Heart left ventricle (tissue), 16 donors: ENCODE measurements around the gene KLK7. TPM values are rescaled to one million over a fixed set of nuclear protein-coding genes. Genes with fewer than 3 reads are reported as not detected.

Experiments used
- ATAC-seq, 4 donors: fragments of 200-7000 bp; cut with Tn5 transposase; one replicate each; pipeline ENCODE4 v1.9.1; 2020 to 2022; ENCODE audit warnings: moderate library complexity in 4 of 4, mild to moderate bottlenecking in 3 of 4, moderate number of reproducible peaks in 1 of 4
- DNase-seq, 5 donors: peaks; one replicate each; pipeline ENCODE4 v3.0.0-alpha.2; 2020
- H3K27ac ChIP-seq, 12 donors: fragments of 200-600 bp; sonication (generic) in 4 of 12; one replicate each; pipeline versions ENCODE4 v1.5.0 to v1.8.0; 2016 to 2022; ENCODE audit warnings: mild to moderate bottlenecking in 2 of 12
- H3K27me3 ChIP-seq, 9 donors: fragments of 200-600 bp; sonication (generic) in 2 of 9; one replicate each; pipeline versions ENCODE4 v1.5.1 to v1.8.0; 2016 to 2022; ENCODE audit warnings: mild to moderate bottlenecking in 3 of 9
- H3K36me3 ChIP-seq, 9 donors: fragments of 200-600 bp; sonication (generic) in 2 of 9; one replicate each; pipeline versions ENCODE4 v1.5.0 to v1.8.0; 2018 to 2022; ENCODE audit warnings: mild to moderate bottlenecking in 2 of 9
- H3K4me1 ChIP-seq, 12 donors: fragments of 200-600 bp; sonication (generic) in 4 of 12; one replicate each; pipeline versions ENCODE4 v1.5.0 to v1.8.0; 2016 to 2022; ENCODE audit warnings: mild to moderate bottlenecking in 3 of 12
- H3K4me3 ChIP-seq, 12 donors: fragments of 200-600 bp; sonication (generic) in 4 of 12; one replicate each; pipeline versions ENCODE4 v1.5.0 to v1.8.0; 2017 to 2022; ENCODE audit warnings: mild to moderate bottlenecking in 9 of 12, moderate library complexity in 4 of 12
- H3K9me3 ChIP-seq, 12 donors: fragments of 200-600 bp; sonication (generic) in 4 of 12; one replicate each; pipeline versions ENCODE4 v1.5.0 to v1.8.0; 2016 to 2022; ENCODE audit warnings: mild to moderate bottlenecking in 1 of 12
- CTCF ChIP-seq, 12 donors: fragments of 200-600 bp; sonication (generic) in 4 of 12; IDR thresholded peaks; one replicate each; pipeline versions ENCODE4 v1.5.0 to v1.8.0; 2018 to 2022; ENCODE audit warnings: antibody characterized with exemption in 12 of 12, mild to moderate bottlenecking in 5 of 12
- POLR2A ChIP-seq, 2 donors: fragments of 450-650 bp; IDR thresholded peaks; one replicate each; pipeline ENCODE4 v1.6.1; 2017; ENCODE audit warnings: antibody characterized with exemption in 2 of 2, mild to moderate bottlenecking in 2 of 2, moderate library complexity in 2 of 2
- WGBS, 4 donors: extraction: QIAGEN DNeasy Blood & Tissue Kit in 2 of 4; methylation state at CpG; one replicate each; pipeline versions ENCODE4 v1.1.5 to v1.1.7; 2013 to 2018; 5-methylcytosine and 5-hydroxymethylcytosine counted together
- intact Hi-C, 10 donors: fragments of 100-400 bp; cut with DNase I; formaldehyde crosslinking; loops; one replicate each; pipeline versions ENCODE4 v1.11.1 to v1.14.2; 2022
- polyA plus RNA-seq, 2 donors: library from polyadenylated mRNA; stranded (reverse); fragments of 200-250 nt; gene quantifications; one replicate each; pipeline ENCODE4 v1.2.3, GENCODE V29; 2013
- total RNA-seq, 9 donors: library from RNA; depleted of rRNA in 2 of 9; stranded (reverse); fragments of >200 nt in 2 of 9; fragmentation: NEBNext Ultra II Directional in 3 of 9; extraction: Animal tissue kit (Norgen Biotek cat#: 25700) in 3 of 9; gene quantifications; one replicate each; pipeline versions ENCODE4 v1.1.0 to v1.2.4, GENCODE V29; 2016 to 2023
- donor health status: ischemic (EF 13 %, LVEDD 7.1; RV severe dilation, severe dysfunction).
- donor health status: healthy with polysubstance abuse.
- donor health status: DM: no; HTN: yes; CAD: no.
- donor health status: DM: no; HTN: no; CAD: no.
- donor health status: ischemic (EF 25% LVEDD 6.9; RV normal size, moderate dysfunction).
- donor health status: ischemic (EF 25% LVEDD 5.7; RV mildly dilated, moderate dysfunction).
- donor health status: healthy.
- donor health status: DM: yes; HTN: yes; CAD: no.
- donor health status: ischemic (EF 35%, LVEDD 5.7; RV mildly dilated, moderate dysfunction).
- donor health status: nonischemic (EF 11% LVEDD 7.7; RV severe dilation, severe dysfunction).
- donor health status: DM: yes; HTN: yes; CAD: no.
- donor health status: PGD.
- donor health status: ischemic (EF 29% LVEDD 5.4; RV normal size, mild dysfunction).
- donor health status: nonischemic (EF 23%, LVEDD 6.1; RV moderate dilation, normal function).

The KLK7 gene
- total and polyA plus RNA-seq, 11 donors: 4.1 TPM; not detected in 10

- intact Hi-C loops: loop anchor here in 5 of 10 donors (5.0 to 10.0 kb wide), 4 partner anchors 65 to 152 kb away; no protein-coding TSS in a partner anchor
- peaks cover 8 to 65% (median 37%) of the 10 kb centered on the region in 9 donors for H3K27me3 ChIP-seq
- no peak for DNase-seq
- H3K4me3 ChIP-seq: no peak overlapping the region
- H3K27ac ChIP-seq: no peak overlapping the region
- no peak for ATAC-seq
- WGBS, 4 donors: 58 to 65% (median 62%) methylated on average over 13 to 14 of the region's 14 CpGs
- TF ChIP-seq CTCF (IDR thresholded peaks at IDR 0.05) (no peak), POLR2A (IDR thresholded peaks at IDR 0.05) (no peak)
- H3K4me1 ChIP-seq: peaks cover 0 to 23% (median 11%) of the 10 kb centered on the region in 12 donors
- no peaks in the 10 kb centered on the region for H3K36me3 ChIP-seq
- H3K9me3 ChIP-seq: no peaks in the 10 kb centered on the region
These were observed 38.8 kb upstream of the KLK7 start for GRCh38 chr19:51022526-51022925.

DNA sequence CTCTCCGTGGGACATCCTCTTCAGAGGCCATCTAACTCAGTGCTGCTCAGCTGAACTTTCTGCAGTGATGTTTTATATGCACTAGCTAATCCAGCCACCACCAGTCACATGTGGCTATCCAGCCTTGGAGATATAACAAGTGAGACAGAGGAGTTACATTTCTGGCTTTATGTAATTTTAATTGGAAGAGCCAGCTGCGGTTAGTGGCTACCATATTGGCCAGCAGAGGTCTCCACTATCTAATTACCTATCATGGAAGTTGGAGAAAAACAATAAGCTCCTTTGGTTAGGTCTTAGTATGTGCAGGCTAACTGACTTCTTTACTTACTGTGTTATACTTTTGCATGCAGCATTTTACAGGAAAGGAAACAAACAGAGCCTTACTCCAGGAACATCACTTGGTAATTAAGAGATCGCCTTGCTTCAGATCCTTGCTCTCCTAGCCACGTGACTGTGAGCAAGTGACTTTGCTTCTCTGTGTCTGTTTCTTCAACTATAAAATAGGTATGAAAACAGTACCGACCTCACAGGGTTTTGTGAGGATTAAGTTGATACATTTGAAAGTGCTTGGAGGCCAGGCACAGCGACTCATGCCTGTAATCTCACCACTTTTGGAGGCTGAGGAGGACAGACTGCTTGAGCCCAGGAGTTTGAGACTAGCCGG is 37.4 kb upstream of the KLK7 start:
- Histone ChIP-seq H3K9me3 (no peaks in the 10 kb centered on the region), H3K27ac (no peak overlapping the region), H3K4me1 (peaks cover 0 to 33% (median 15%) of the 10 kb centered on the region in 12 donors), H3K4me3 (no peak overlapping the region), H3K36me3 (no peaks in the 10 kb centered on the region), H3K27me3 (peaks cover 18 to 73% (median 47%) of the 10 kb centered on the region in 9 donors)
- DNase-seq: no peak
- peak in 3 of 4 donors; percentile 13 to 52 (median 51) for ATAC-seq
- WGBS, 4 donors: 35 to 45% (median 36%) methylated on average over 7 of the region's 7 CpGs
- intact Hi-C loops: loop anchor here in 9 of 10 donors (1.0 to 10.0 kb wide), 10 partner anchors 66 to 154 kb away; no protein-coding TSS in a partner anchor
- no peak for TF ChIP-seq POLR2A (IDR thresholded peaks at IDR 0.05)
- TF ChIP-seq CTCF (IDR thresholded peaks at IDR 0.05): peak; percentile 56 to 75 (median 66)

DNA sequence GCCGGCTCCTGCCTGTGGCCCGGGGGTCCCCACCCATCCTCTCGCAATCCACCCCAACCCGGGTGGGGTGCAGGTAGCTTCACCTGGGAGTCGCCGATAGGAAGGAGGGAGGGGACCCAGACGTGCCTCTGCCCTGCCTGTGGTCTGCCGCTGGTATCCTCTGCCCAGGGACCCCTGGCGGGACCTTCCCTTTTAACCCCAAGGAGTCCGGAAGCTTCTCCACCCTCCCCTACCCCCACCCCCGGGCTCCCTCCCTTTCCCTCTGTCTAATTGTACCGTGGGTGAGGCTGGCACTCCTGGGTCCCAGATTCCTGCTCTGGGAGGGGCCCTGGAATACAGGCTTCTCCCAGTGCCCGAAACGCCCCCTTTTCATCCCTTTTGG is 35.8 kb upstream of the KLK7 start, which contains the start of gene KLK10:
Gene KLK10 (minus strand): TSS at position 166 of the 382 bp plus-strand sequence. CDS start 579 bp downstream, outside the sequence.
- intact Hi-C loops: loop anchor here in 4 of 10 donors (2.0 to 10.0 kb wide), 4 partner anchors 75 to 145 kb away; no protein-coding TSS in a partner anchor
- Histone ChIP-seq H3K9me3 (no peaks in the 10 kb centered on the region), H3K4me1 (peaks cover 0 to 33% (median 15%) of the 10 kb centered on the region in 12 donors), H3K36me3 (no peaks in the 10 kb centered on the region), H3K4me3 (peak within 1 kb of the TSS; percentile 11 to 51 (median 42)), H3K27me3 (peaks cover 23 to 73% (median 52%) of the 10 kb centered on the region in 9 donors), H3K27ac (peak within 1 kb of the TSS in 2 of 12 donors; percentile 17 to 23)
- ATAC-seq: no peak
- no peak for DNase-seq
- WGBS, 4 donors: 4 to 11% (median 5%) methylated on average over 10 to 14 of the region's 14 CpGs
- TF ChIP-seq CTCF (IDR thresholded peaks at IDR 0.05) (no peak), POLR2A (IDR thresholded peaks at IDR 0.05) (no peak)
